HUES64 (cell line): ENCODE results near the gene MEPCE.
"Not testable (repeated sequence)": the region's sequence is repeated elsewhere in the genome, so short reads cannot be mapped to it uniquely, and the experiment has no call there.

Source experiments
- H3K27ac ChIP-seq: 2 replicates; pipeline ENCODE4 v1.7.0; 2013; ENCODE audit warnings: low read depth, low read length, inconsistent platforms
- H3K27me3 ChIP-seq: 2 replicates; pipeline ENCODE4 v1.6.1; 2013; ENCODE audit warnings: mild to moderate bottlenecking, low read length; ENCODE audit not compliant: insufficient read depth
- H3K36me3 ChIP-seq: 2 replicates; pipeline ENCODE4 v1.6.1; 2013; ENCODE audit warnings: mild to moderate bottlenecking, low read length; ENCODE audit not compliant: insufficient read depth
- H3K4me1 ChIP-seq: 2 replicates; pipeline ENCODE4 v1.6.1; 2013; ENCODE audit warnings: mild to moderate bottlenecking, low read length, moderate library complexity; ENCODE audit not compliant: insufficient read depth
- H3K4me3 ChIP-seq: 2 replicates; pipeline ENCODE4 v1.5.1; 2013; ENCODE audit warnings: mild to moderate bottlenecking, low read length, moderate library complexity
- H3K9ac ChIP-seq: 2 replicates; pipeline ENCODE4 v1.6.1; 2013; ENCODE audit warnings: mild to moderate bottlenecking, low read depth, low read length
- H3K9me3 ChIP-seq: 2 replicates; pipeline ENCODE4 v1.6.1; 2013; ENCODE audit warnings: low read depth, low read length; ENCODE audit not compliant: insufficient read depth
- WGBS: fragments of 150-250, 120-280 bp; methylation state at CpG from one replicate; pipeline ENCODE4 v1.1.7; 2013; ENCODE audit warnings: missing lambda C conversion rate; 5-methylcytosine and 5-hydroxymethylcytosine counted together

The MEPCE gene

DNA sequence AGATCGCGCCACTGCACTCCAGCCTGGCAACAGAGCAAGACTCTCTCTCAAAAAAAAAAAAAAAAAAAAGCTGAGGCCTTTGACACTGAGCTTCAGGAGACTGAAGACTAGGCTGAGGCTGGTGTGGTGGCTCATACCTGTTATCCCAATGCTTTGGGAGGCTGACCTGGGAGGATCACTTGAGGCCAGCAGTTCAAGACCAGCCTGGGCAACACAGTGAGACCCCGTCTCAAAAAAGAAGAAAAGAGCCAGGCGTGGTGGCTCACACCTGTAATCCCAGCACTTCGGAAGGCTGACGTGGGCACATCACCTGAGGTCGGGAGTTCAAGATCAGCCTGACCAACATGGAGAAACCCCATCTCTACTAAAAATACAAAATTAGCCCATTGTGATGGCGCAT, 17.7 kb downstream of the MEPCE start:
- not testable (repeated sequence) for H3K27ac ChIP-seq, H3K9ac ChIP-seq, H3K9me3 ChIP-seq, H3K27me3 ChIP-seq, H3K36me3 ChIP-seq, H3K4me3 ChIP-seq, H3K4me1 ChIP-seq
- 91% methylated on average over 8 of the region's 8 CpGs for WGBS

DNA sequence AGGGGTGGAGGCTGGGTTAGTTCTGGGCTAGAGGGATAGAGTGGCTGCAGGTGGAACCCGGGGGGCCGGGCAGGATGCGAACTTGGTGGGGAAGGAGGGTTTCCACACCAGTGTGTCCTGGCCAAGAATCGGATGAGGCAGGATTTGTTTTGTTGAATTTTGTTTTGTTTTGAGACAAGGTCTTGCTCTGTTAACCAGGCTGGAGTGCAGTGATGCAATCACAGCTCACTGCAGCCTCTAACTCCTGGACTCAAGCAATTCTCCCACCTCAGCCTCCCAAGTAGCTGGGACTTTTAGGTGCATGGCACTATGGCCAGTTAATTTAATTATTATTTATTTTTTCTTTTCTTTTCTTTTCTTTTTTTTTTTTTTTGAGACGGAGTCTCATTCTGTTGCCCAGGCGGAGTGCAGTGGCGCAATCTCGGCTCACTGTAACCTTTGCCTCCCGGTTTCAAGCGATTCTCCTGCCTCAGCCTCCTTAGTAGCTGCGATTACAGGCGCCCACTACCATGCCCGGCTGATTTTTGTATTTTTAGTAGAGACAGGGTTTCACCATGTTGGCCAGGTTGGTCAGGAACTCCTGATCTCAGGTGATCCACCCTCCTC, 19.7 kb downstream of the MEPCE start:
- Histone ChIP-seq H3K9me3 (no peaks in the 10 kb centered on the region), H3K4me1 (no peaks in the 10 kb centered on the region), H3K4me3 (no peak overlapping the region), H3K36me3 (no peaks in the 10 kb centered on the region), H3K27ac (no peak overlapping the region), H3K9ac (no peak overlapping the region), H3K27me3 (no peaks in the 10 kb centered on the region)
- WGBS: 95% methylated on average over 13 of the region's 13 CpGs

DNA sequence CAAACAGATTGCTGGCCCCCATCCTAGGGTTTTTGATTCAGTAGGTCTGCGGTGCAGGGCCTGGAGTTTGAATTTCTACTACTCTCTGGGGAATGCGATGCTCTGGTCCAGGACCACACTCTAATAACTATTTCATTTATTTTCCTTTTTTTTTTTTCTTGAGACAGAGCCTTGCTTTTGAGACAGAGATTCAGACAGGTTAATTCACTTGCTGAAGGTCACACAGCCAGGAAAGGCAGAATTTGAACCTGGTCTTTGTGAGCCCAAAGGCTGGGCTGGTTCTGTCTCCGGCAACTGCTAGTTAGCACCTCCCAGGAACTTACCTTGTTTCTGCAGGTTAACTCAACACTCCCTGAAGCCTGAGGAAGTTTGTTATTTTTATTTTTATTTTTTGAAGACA, 22.9 kb downstream of the MEPCE start:
- H3K27me3 ChIP-seq: no peaks in the 10 kb centered on the region
- H3K27ac ChIP-seq: no peak overlapping the region
- H3K9me3 ChIP-seq: no peaks in the 10 kb centered on the region
- no peak overlapping the region for H3K4me3 ChIP-seq
- 98% methylated on average over 3 of the region's 3 CpGs for WGBS
- H3K9ac ChIP-seq: no peak overlapping the region
- H3K4me1 ChIP-seq: peaks cover 7% of the 10 kb centered on the region
- no peaks in the 10 kb centered on the region for H3K36me3 ChIP-seq

DNA sequence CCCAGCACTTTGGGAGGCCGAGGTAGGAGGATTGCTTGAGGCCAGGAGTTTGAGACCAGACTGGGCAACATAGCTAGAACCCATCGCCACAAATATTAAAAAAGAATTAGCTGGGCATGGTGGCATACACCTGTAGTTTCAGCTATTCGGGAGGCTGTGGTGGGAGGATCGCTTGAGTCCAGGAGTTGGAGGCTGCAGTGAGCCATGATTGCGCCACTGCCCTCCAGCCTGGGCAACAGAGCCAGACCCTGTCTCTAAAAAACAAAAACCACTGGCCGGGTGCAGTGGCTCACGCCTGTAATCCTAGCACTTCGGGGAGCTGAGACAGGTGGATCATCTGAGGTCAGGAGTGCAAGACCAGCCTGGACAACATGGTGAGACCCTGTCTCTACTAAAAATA, 24.2 kb downstream of the MEPCE start:
- H3K4me1 ChIP-seq, H3K9ac ChIP-seq, H3K4me3 ChIP-seq, H3K27me3 ChIP-seq, H3K36me3 ChIP-seq, H3K9me3 ChIP-seq, H3K27ac ChIP-seq: not testable (repeated sequence)
- WGBS: 98% methylated on average over 8 of the region's 8 CpGs

DNA sequence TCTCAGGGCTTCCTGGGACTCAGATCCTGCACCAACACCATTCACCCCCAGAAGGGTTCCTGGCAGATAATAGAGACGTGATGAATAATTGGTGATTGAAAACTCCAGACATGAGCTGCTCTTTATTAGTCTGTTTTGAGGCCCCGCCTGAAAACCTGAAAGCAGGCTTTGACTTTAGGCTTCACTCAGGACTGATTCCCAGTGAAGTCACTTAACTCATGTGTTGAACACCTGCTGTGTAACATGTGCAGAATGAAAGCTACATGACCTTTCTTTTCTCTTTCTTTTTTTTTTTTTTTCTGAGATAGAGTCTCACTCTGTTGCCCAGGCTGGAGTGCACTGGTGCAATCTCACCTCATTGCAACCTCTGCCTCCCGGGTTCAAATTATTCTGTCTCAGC, 25.6 kb downstream of the MEPCE start:
- 92% methylated on average over 3 of the region's 3 CpGs for WGBS

DNA sequence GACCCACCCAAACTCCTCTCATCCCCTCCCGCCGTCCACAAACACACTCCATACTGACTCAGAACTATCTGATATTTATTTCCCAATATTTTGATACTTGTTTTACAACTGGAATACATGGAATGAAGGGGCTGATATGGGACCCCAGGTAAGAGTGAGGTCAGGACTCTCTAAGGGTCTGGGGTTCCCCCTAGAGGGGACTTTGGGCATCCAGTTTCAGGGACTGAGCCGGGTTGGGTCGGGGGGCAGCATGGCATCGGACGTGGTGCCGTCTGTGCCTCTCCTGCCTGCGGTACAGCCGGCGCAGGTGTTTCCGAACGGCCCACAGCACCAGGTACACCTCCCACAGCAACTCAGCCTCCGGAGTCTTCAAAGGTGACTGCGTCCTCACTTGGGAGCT, 26.9 kb downstream of the MEPCE start:
- Histone ChIP-seq H3K9me3 (no peaks in the 10 kb centered on the region), H3K27ac (peak overlapping the region; percentile 64; the same call in 1 of the 2 replicates), H3K9ac (no peak overlapping the region), H3K36me3 (no peaks in the 10 kb centered on the region), H3K4me1 (peaks cover 7% of the 10 kb centered on the region), H3K27me3 (no peaks in the 10 kb centered on the region), H3K4me3 (no peak overlapping the region)
- WGBS: 91% methylated on average over 14 of the region's 14 CpGs

More for the DNA sequence above, 25.6 kb downstream of the MEPCE start:
- Histone ChIP-seq H3K27me3 (no peaks in the 10 kb centered on the region), H3K27ac (no peak overlapping the region), H3K9me3 (no peaks in the 10 kb centered on the region), H3K4me3 (no peak overlapping the region), H3K9ac (no peak overlapping the region), H3K36me3 (no peaks in the 10 kb centered on the region), H3K4me1 (peaks cover 7% of the 10 kb centered on the region)

DNA sequence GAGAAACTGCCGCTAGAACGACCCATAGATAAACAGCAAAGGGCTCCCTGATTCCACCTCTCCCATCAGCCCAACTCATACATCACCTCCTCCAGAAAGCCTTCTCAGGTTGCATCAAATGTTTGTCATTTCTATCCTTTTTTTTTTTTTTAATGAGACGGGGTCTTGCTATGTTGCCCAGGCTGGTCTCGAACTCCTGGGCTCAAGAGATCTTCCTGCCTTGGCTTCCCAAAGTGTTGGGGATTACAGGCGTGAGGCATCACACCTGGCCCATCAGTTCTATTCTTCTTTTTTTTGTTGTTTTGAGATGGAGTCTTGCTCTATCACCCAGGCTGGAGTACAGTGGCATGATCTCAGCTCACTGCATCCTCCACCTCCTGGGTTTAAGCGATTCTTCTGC, 27.4 kb downstream of the MEPCE start:
- H3K9ac ChIP-seq: no peak overlapping the region
- no peaks in the 10 kb centered on the region for H3K36me3 ChIP-seq
- H3K27me3 ChIP-seq: no peaks in the 10 kb centered on the region
- no peak overlapping the region; the same call in 1 of the 2 replicates for H3K27ac ChIP-seq
- no peak overlapping the region for H3K4me3 ChIP-seq
- no peaks in the 10 kb centered on the region for H3K9me3 ChIP-seq
- H3K4me1 ChIP-seq: peaks cover 7% of the 10 kb centered on the region
- 89% methylated on average over 6 of the region's 6 CpGs for WGBS

DNA sequence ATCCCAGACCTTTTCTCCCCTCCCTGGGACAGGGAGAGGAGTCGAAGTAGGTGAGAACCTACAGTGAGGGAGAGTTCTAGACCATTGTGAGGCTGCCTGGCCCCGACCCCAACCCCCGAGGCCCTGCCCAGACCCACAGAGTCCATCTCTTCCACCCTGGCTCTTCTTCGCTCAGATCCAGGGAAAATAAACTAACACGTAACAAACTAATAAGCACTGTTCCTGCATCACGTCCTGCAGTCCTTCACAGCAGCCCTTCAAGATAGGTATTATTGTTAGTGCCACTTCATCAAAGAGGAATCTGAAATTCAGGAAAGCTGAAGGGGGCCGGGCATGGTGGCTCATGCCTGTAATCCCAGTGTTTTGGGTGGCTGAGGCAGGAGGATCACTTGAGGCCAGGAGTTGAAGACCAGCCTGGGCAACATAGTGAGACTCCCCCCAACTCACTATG, 34.6 kb downstream of the MEPCE start, which contains the start of gene SPACDR:
Gene SPACDR, minus strand, starts transcription at position 51 of the 451 bp plus-strand sequence. CDS start 235 bp downstream, outside the sequence.
- 76% methylated on average over 6 of the region's 7 CpGs for WGBS
- Histone ChIP-seq H3K9ac (no peak within 1 kb of the TSS), H3K27ac (no peak within 1 kb of the TSS)

DNA sequence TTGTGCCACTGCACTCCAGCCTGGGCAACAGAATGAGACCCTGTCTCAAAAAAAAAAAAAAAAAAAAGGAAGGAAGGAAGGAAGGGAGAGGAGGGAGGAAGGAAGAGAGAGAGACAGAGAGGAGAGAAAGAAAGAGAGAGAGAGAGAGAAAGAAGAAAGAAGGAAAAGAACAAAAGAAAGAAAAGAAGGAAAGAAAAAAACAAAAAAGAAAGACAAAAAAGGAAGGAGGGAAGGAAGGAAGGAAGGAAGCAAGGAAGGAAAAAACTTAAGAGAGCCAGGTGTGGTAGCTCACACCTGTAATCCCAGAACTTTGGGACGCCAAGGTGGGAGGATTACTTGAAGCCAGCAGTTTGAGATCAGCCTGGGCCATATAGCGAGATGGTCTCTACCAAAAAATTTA, 35.2 kb downstream of the MEPCE start:
- H3K27me3 ChIP-seq: no peaks in the 10 kb centered on the region
- WGBS: 92% methylated on average over 2 of the region's 2 CpGs

More for the DNA sequence above, 34.6 kb downstream of the MEPCE start, which contains the start of gene SPACDR:
- H3K4me1 ChIP-seq: no peaks in the 10 kb centered on the region
- H3K4me3 ChIP-seq: no peak within 1 kb of the TSS
- no peaks in the 10 kb centered on the region for H3K9me3 ChIP-seq
- H3K27me3 ChIP-seq: no peaks in the 10 kb centered on the region
- no peaks in the 10 kb centered on the region for H3K36me3 ChIP-seq

DNA sequence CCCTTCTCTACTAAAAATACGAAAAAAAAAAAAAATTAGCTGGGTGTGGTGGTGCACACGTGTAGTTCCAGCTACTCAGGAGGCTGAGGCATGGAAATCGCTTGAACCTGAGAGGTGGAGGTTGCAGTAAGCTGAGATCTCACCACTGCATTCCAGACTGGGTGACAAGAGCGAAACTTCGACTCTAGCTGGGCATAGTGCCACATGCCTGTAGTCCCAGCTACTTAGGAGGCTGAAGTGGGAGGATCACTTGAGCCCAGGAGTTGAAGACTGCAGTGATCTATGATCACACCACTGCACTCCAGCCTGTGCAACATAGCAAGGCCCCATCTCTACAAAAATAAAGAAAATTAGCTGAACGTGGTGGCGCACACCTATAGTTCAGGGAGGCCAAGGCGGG, 35.7 kb downstream of the MEPCE start:
- Histone ChIP-seq H3K9ac (no peak overlapping the region), H3K4me3 (no peak overlapping the region), H3K27me3 (no peaks in the 10 kb centered on the region), H3K27ac (no peak overlapping the region), H3K4me1 (no peaks in the 10 kb centered on the region; the same call in 1 of the 2 replicates), H3K9me3 (no peaks in the 10 kb centered on the region), H3K36me3 (no peaks in the 10 kb centered on the region)
- WGBS: 88% methylated on average over 8 of the region's 8 CpGs

More for the DNA sequence above, 35.2 kb downstream of the MEPCE start:
- H3K4me1 ChIP-seq: no peaks in the 10 kb centered on the region; the same call in 1 of the 2 replicates
- H3K9ac ChIP-seq: no peak overlapping the region
- no peaks in the 10 kb centered on the region for H3K36me3 ChIP-seq
- H3K4me3 ChIP-seq: no peak overlapping the region
- H3K27ac ChIP-seq: no peak overlapping the region
- no peaks in the 10 kb centered on the region for H3K9me3 ChIP-seq

DNA sequence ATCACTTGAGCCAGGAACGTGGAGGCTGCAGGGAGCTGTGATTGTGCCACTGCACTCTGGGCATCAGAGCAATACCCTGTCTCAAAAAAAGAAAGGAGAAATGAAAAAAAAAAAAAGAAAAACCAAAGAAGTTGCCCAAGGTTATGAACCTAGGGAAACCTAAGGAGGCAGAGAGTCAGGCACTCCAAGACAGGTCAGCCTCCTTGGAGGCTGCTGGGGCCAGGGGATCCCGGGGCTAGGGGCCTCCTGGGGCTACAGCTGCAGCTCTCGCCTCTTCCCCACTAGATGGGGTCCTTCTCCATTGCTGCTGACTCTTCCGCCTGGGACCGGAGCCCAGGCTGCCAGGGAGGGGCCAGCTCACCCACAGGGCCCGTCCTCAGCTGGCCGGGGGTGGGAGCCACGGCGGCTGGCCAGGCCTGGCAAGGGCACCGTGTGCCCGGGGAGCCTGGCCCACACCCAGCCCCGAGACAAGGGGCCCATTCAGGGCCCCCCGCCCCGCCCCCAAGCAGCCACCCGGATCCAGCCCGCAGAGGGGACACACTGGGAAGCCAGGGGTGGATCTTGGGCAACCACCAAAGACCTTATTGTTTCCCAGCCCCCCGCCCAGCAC, 36.2 kb downstream of the MEPCE start:
- peak overlapping the region; percentile 23; the same call in 1 of the 2 replicates for H3K4me3 ChIP-seq
- no peaks in the 10 kb centered on the region for H3K27me3 ChIP-seq
- H3K9ac ChIP-seq: no peak overlapping the region
- no peaks in the 10 kb centered on the region for H3K36me3 ChIP-seq
- H3K4me1 ChIP-seq: no peaks in the 10 kb centered on the region; the same call in 1 of the 2 replicates
- no peak overlapping the region for H3K27ac ChIP-seq
- 20% methylated on average over 17 of the region's 17 CpGs for WGBS
- no peaks in the 10 kb centered on the region for H3K9me3 ChIP-seq
